Stromal cell of bone marrow (primary cell): ENCODE results near the gene CBX6.

Experiments used
- DNase-seq: peaks from one replicate; pipeline ENCODE4 v3.0.0-alpha.2; 2012; ENCODE audit warnings: low read depth

Gene CBX6

GRCh38 chr22:38840129-38840528 is 31.9 kb downstream of the CBX6 start:
- DNase-seq = no peak

- DNase-seq = no peak
Measured at GRCh38 chr22:38839686-38840085, 32.3 kb downstream of the CBX6 start.

GRCh38 chr22:38837414-38837928 is 34.5 kb downstream of the CBX6 start:
- DNase-seq = no peak

- DNase-seq = peak; percentile 6
Measured at GRCh38 chr22:38835888-38836301, 36.1 kb downstream of the CBX6 start.

GRCh38 chr22:38834991-38835390 is 37.0 kb downstream of the CBX6 start:
- no peak for DNase-seq

- DNase-seq = no peak
Measured at GRCh38 chr22:38834215-38834953, 37.6 kb downstream of the CBX6 start.

GRCh38 chr22:38833061-38833460 is 39.0 kb downstream of the CBX6 start:
- no peak for DNase-seq

- no peak for DNase-seq
Measured at GRCh38 chr22:38832005-38832978, 39.7 kb downstream of the CBX6 start.

GRCh38 chr22:38831166-38831945 is 40.7 kb downstream of the CBX6 start:
- DNase-seq = no peak

GRCh38 chr22:38830845-38831108 is 41.2 kb downstream of the CBX6 start:
- no peak for DNase-seq

- no peak for DNase-seq
Measured at GRCh38 chr22:38830026-38830844, 41.8 kb downstream of the CBX6 start.

GRCh38 chr22:38829485-38829884 is 42.5 kb downstream of the CBX6 start:
- no peak for DNase-seq

- DNase-seq = no peak
Measured at GRCh38 chr22:38828616-38829205, 43.3 kb downstream of the CBX6 start.

- no peak for DNase-seq
Measured at GRCh38 chr22:38828191-38828590, 43.8 kb downstream of the CBX6 start.

- DNase-seq = no peak
Measured at GRCh38 chr22:38827510-38827909, 44.5 kb downstream of the CBX6 start.

GRCh38 chr22:38826801-38827200 is 45.2 kb downstream of the CBX6 start:
- no peak for DNase-seq

GRCh38 chr22:38826386-38826785 is 45.6 kb downstream of the CBX6 start:
- DNase-seq = no peak

- DNase-seq = peak; percentile 64
Measured at GRCh38 chr22:38824585-38824984, 47.4 kb downstream of the CBX6 start.

- DNase-seq = no peak
Measured at GRCh38 chr22:38823637-38824036, 48.4 kb downstream of the CBX6 start.

- no peak for DNase-seq
Measured at GRCh38 chr22:38823076-38823475, 48.9 kb downstream of the CBX6 start.

- no peak for DNase-seq
Measured at GRCh38 chr22:38820020-38820419, 52.0 kb downstream of the CBX6 start.
